ENCODE measurements around the gene SBF2. TPM values are rescaled to one million over a fixed set of nuclear protein-coding genes. Genes with fewer than 3 reads are reported as not detected.
A peak's percentile ranks its signal among the peaks of the same experiment; 100 is the strongest.

The SBF2 gene
- total RNA-seq, 1 experiment from 2014 or later = 33.5 TPM

- DNase-seq (ENCODE audit: low read depth) = no peak
Measured at GRCh38 chr11:10317776-10318526, 23.9 kb upstream of the SBF2 start.

- no peak for DNase-seq (ENCODE audit: low read depth)
Measured at GRCh38 chr11:10317151-10317755, 23.2 kb upstream of the SBF2 start.

GRCh38 chr11:10315083-10315482 is 21.1 kb upstream of the SBF2 start:
- DNase-seq (ENCODE audit: low read depth) = no peak

- DNase-seq (ENCODE audit: low read depth) = peak; percentile 45
Measured at GRCh38 chr11:10314199-10315072, 20.4 kb upstream of the SBF2 start.

GRCh38 chr11:10311802-10312201 is 17.8 kb upstream of the SBF2 start:
- no peak for DNase-seq (ENCODE audit: low read depth)

- DNase-seq (ENCODE audit: low read depth) = no peak
Measured at GRCh38 chr11:10310301-10310841, 16.4 kb upstream of the SBF2 start.

- DNase-seq (ENCODE audit: low read depth) = peak; percentile 80
Measured at GRCh38 chr11:10309163-10310093, 15.4 kb upstream of the SBF2 start.

- no peak for DNase-seq (ENCODE audit: low read depth)
Measured at GRCh38 chr11:10308201-10308954, 14.4 kb upstream of the SBF2 start.

GRCh38 chr11:10307400-10308200 is 13.6 kb upstream of the SBF2 start:
- peak; percentile 94 for DNase-seq (ENCODE audit: low read depth)

- no peak for DNase-seq (ENCODE audit: low read depth)
Measured at GRCh38 chr11:10307022-10307399, 13.0 kb upstream of the SBF2 start.

GRCh38 chr11:10305964-10306918 is 12.2 kb upstream of the SBF2 start:
- no peak for DNase-seq (ENCODE audit: low read depth)

GRCh38 chr11:10305262-10305963 is 11.4 kb upstream of the SBF2 start:
- no peak for DNase-seq (ENCODE audit: low read depth)

- DNase-seq (ENCODE audit: low read depth) = peak; percentile 92
Measured at GRCh38 chr11:10304495-10305261, 10.7 kb upstream of the SBF2 start, which contains the start of gene ADM. Gene ADM, plus strand, starts transcription at chr11:10305073. Its CDS starts 628 bp downstream, at chr11:10305701.

GRCh38 chr11:10303558-10304363 is 9.7 kb upstream of the SBF2 start:
- peak; percentile 68 for DNase-seq (ENCODE audit: low read depth)

- peak; percentile 79 for DNase-seq (ENCODE audit: low read depth)
Measured at GRCh38 chr11:10302744-10303557, 8.9 kb upstream of the SBF2 start.
